Large intestine (tissue), 3 donors: ENCODE data around the gene ENAM. TPM values are rescaled to one million over a fixed set of nuclear protein-coding genes. Genes with fewer than 3 reads are reported as not detected.
"Not testable (repeated sequence)": the region's sequence is repeated elsewhere in the genome, so short reads cannot be mapped to it uniquely, and the experiment has no call there.

Experiments
- DNase-seq, 2 donors: peaks; one replicate each; pipeline versions ENCODE4 v3.0.0 to v3.0.0-alpha.2; 2013
- H3K27ac ChIP-seq: one replicate; pipeline ENCODE4 v1.5.1; 2013; ENCODE audit warnings: low read length
- H3K27me3 ChIP-seq: 2 replicates; pipeline ENCODE4 v1.6.1; 2013; ENCODE audit warnings: low read length; ENCODE audit not compliant: control insufficient read depth, insufficient read depth
- H3K36me3 ChIP-seq: 2 replicates; pipeline ENCODE4 v1.6.1; 2013; ENCODE audit warnings: low read length; ENCODE audit not compliant: control insufficient read depth, insufficient read depth
- H3K4me1 ChIP-seq: one replicate; pipeline ENCODE4 v1.6.1; 2013; ENCODE audit warnings: low read length; ENCODE audit not compliant: control insufficient read depth, insufficient read depth
- H3K4me3 ChIP-seq: one replicate; pipeline ENCODE4 v1.5.1; 2013; ENCODE audit warnings: low read length
- H3K9me3 ChIP-seq: one replicate; pipeline ENCODE4 v1.6.1; 2013; ENCODE audit warnings: mild to moderate bottlenecking, low read depth, low read length, moderate library complexity; ENCODE audit not compliant: control insufficient read depth
- WGBS: methylation state at CpG from one replicate; pipeline ENCODE4 v1.1.5; 2013; ENCODE audit warnings: low lambda C conversion rate; ENCODE audit not compliant: insufficient coverage; 5-methylcytosine and 5-hydroxymethylcytosine counted together
- polyA plus RNA-seq: library from polyadenylated mRNA; unstranded; fragments of 120-200 nt; gene quantifications from one replicate; pipeline ENCODE4 v1.2.1, GENCODE V29; 2013

The ENAM gene
- polyA plus RNA-seq, 1 donor = 1.4 TPM

DNA sequence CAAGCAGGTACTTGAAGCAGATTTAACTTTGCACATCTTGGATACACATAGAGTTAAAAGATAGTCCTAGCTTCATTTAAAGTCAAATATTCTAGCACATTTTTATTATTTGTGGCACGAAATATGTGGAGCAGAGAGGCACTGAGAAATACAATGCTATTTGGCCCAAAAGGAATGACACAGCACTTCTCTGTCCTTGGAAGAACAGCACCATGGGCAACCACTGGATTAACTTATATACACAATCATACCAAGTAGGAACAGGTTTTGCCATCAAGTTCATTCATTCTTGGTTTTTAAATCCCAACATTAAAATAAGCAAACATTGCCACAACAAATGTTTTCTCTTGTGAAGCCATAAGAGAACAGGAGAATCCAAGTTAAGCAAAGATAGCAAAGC, 924 bp upstream of the ENAM start:
- H3K27me3 ChIP-seq = no peaks in the 10 kb centered on the region
- H3K27ac ChIP-seq = no peak overlapping the region
- H3K36me3 ChIP-seq = no peaks in the 10 kb centered on the region
- no CpG with 5 or more reads among the region's 1 CpG for WGBS
- no peaks in the 10 kb centered on the region for H3K4me1 ChIP-seq
- DNase-seq = no peak
- H3K4me3 ChIP-seq = no peak overlapping the region
- no peaks in the 10 kb centered on the region for H3K9me3 ChIP-seq

DNA sequence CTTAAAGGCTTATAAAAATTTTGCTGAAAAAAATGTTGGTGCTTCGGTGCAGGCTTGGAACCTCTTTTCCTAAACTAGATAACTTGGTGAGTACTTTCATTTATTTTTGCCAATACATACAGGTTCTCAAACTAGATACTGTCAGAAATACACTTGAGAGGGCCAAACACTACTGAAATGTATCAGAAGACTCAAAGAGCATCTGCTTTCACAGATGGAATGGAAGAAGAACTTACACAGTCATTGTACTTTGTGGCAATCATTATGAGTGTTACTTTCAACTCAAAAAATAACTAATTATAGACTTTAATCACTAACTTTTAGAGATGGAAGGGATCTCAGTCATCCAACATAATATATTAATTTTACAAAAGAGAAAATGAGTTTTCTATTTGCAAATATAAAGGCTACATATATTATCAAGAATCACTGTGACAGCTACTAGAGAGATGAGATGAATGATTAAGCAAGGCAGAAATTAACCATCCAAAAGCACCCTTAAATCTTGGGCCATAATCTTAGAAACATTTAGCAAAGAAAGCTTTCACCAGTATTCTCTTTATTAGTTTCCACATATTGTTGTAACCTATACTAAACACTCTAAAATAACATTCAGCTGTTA, 1.0 kb downstream of the ENAM start:
- Histone ChIP-seq H3K36me3 (no peaks in the 10 kb centered on the region), H3K27ac (no peak overlapping the region), H3K27me3 (no peaks in the 10 kb centered on the region), H3K4me3 (no peak overlapping the region), H3K4me1 (no peaks in the 10 kb centered on the region), H3K9me3 (no peaks in the 10 kb centered on the region)
- WGBS = no CpG with 5 or more reads among the region's 1 CpG
- no peak for DNase-seq

GRCh38 chr4:70630162-70630561, 1.6 kb downstream of the ENAM start:
- DNase-seq = no peak
- Histone ChIP-seq H3K4me3 (no peak overlapping the region), H3K27me3 (no peaks in the 10 kb centered on the region), H3K36me3 (no peaks in the 10 kb centered on the region), H3K27ac (no peak overlapping the region), H3K4me1 (no peaks in the 10 kb centered on the region), H3K9me3 (no peaks in the 10 kb centered on the region)
- 67% methylated on average over 1 of the region's 3 CpGs for WGBS

DNA sequence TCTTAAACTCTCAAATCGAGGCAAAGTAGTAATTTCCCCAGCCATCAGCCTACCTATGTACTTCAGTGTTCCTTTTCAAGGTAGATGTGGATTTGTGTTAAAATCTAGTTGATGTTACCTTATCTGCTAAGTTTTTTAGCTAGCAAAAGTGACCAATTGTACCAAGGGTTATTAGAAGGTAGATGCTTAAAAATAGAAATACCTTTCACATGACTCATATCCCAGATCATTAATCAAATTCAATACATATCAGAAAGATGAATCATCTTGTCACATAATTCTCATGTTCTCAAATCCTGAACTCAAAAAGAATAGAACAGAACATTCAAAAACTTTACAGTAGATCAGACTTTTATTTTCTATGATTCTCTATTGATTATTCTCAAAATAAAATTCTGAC, 3.5 kb downstream of the ENAM start:
- H3K9me3 ChIP-seq = no peaks in the 10 kb centered on the region
- no peak overlapping the region for H3K4me3 ChIP-seq
- no peak for DNase-seq
- H3K27me3 ChIP-seq = no peaks in the 10 kb centered on the region
- H3K27ac ChIP-seq = no peak overlapping the region
- H3K36me3 ChIP-seq = no peaks in the 10 kb centered on the region
- 100% methylated on average over 1 of the region's 1 CpG for WGBS
- H3K4me1 ChIP-seq = no peaks in the 10 kb centered on the region

DNA sequence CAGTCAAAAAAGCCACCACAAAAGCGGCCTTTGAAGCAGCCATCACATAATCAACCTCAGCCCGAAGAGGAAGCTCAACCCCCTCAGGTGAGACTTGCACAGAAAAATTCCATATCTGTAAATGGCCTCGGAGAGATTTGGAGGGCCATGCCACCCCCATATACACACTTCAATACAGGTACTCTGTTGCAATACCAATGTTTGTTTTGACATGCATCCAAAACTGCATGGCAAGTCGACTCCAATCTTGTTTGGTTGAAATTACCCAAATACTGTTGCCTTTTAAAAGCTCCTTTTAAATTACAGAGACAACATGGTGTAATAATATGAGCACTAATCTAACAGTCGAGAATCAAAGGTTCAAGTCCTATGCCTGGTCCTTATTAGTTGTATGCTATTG, 5.9 kb downstream of the ENAM start:
- DNase-seq = no peak
- Histone ChIP-seq H3K4me3 (no peak overlapping the region), H3K27ac (no peak overlapping the region), H3K9me3 (no peaks in the 10 kb centered on the region), H3K4me1 (no peaks in the 10 kb centered on the region), H3K36me3 (no peaks in the 10 kb centered on the region), H3K27me3 (no peaks in the 10 kb centered on the region)
- no CpG with 5 or more reads among the region's 5 CpGs for WGBS

DNA sequence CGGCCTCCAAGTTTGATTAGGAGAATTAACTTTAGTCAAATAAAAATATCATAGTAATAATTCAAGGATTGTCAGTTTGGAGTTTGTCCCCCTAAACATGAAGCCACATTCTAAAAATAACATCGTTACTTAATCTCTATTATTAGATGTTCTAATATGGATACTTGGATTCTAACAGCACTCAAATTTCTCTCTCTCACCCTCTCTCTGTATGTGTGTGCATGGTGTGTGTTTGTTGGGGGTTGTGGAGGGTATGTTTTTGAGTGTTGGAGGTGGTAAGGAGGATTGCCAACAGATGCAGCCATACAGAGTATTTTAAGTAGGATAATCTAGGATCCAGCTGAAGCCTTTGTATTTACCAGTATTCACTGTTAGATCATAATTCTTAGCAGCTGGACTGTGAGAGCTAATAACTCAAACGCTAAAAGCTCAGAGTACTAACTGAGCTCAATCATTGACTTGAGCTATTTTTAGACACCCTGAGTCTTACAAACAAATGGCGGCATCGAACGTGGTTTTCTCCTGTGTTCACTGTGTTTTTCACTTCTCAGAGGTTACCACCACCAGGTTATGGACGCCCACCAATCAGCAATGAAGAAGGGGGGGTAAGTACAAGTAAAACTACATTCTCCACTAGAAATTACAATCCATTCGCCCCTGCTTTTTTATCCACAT, 8.8 kb downstream of the ENAM start:
- no peaks in the 10 kb centered on the region for H3K36me3 ChIP-seq
- peak; percentile 23 to 57 for DNase-seq
- H3K9me3 ChIP-seq = no peaks in the 10 kb centered on the region
- H3K4me1 ChIP-seq = no peaks in the 10 kb centered on the region
- peak overlapping the region; percentile 12 for H3K4me3 ChIP-seq
- H3K27me3 ChIP-seq = no peaks in the 10 kb centered on the region
- WGBS = no CpG with 5 or more reads among the region's 8 CpGs
- H3K27ac ChIP-seq = no peak overlapping the region

GRCh38 chr4:70640192-70640591, 11.6 kb downstream of the ENAM start:
- H3K36me3 ChIP-seq = no peaks in the 10 kb centered on the region
- DNase-seq = no peak
- H3K27ac ChIP-seq = no peak overlapping the region
- H3K4me3 ChIP-seq = no peak overlapping the region
- no peaks in the 10 kb centered on the region for H3K27me3 ChIP-seq
- 94% methylated on average over 2 of the region's 2 CpGs for WGBS
- no peaks in the 10 kb centered on the region for H3K9me3 ChIP-seq
- no peaks in the 10 kb centered on the region for H3K4me1 ChIP-seq

DNA sequence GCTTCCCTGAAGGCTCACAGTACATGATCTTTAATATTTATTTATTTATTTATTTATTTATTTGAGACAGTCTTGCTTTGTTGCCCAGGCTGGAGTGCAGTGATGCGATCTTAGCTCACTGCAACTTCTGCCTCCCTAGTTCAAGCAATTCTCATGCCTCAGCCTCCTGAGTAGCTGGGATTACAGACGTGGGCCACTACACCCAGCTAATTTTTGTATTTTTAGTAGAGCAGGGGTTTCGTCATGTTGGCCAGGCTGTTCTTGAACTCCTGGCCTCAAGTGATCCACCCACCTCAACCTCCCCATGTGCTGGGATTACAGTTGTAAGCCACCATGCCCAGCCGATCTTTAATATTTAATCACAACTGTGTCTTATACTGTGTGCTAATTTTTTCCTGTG, 22.2 kb downstream of the ENAM start:
- not testable (repeated sequence) for H3K4me3 ChIP-seq, H3K4me1 ChIP-seq, H3K36me3 ChIP-seq, DNase-seq, H3K9me3 ChIP-seq, H3K27ac ChIP-seq, H3K27me3 ChIP-seq
- 100% methylated on average over 1 of the region's 4 CpGs for WGBS

- 60% methylated on average over 1 of the region's 4 CpGs for WGBS
- Histone ChIP-seq H3K9me3 (no peaks in the 10 kb centered on the region), H3K36me3 (no peaks in the 10 kb centered on the region), H3K4me1 (no peaks in the 10 kb centered on the region), H3K27ac (no peak overlapping the region), H3K27me3 (no peaks in the 10 kb centered on the region), H3K4me3 (no peak overlapping the region)
- DNase-seq = peak; percentile 3 to 23
Observed at GRCh38 chr4:70651864-70652506, 23.4 kb downstream of the ENAM start.

- H3K4me1 ChIP-seq = no peaks in the 10 kb centered on the region
- no peaks in the 10 kb centered on the region for H3K36me3 ChIP-seq
- DNase-seq = no peak
- H3K27me3 ChIP-seq = no peaks in the 10 kb centered on the region
- WGBS = no CpG with 5 or more reads among the region's 5 CpGs
- H3K9me3 ChIP-seq = no peaks in the 10 kb centered on the region
- no peak overlapping the region for H3K4me3 ChIP-seq
- no peak overlapping the region for H3K27ac ChIP-seq
Observed at GRCh38 chr4:70654605-70655011, 26.1 kb downstream of the ENAM start.
